ENCODE data around the gene TSPAN14. TPM values are rescaled to one million over a fixed set of nuclear protein-coding genes. Genes with fewer than 3 reads are reported as not detected.

Gene TSPAN14
- polyA plus RNA-seq, 4 donors = 7.4 to 69.4 (median 32.4) TPM

- no peaks in the 10 kb centered on the region for H3K9me3 ChIP-seq (ENCODE audit: control insufficient read depth in 2 of 2, insufficient read depth in 1 of 2, low read depth in 1 of 2, low read length in 1 of 2)
- DNase-seq = no peak
- H3K27me3 ChIP-seq (ENCODE audit: control insufficient read depth in 3 of 3, insufficient read depth in 3 of 3, low read length in 3 of 3) = no peaks in the 10 kb centered on the region
- H3K4me1 ChIP-seq (ENCODE audit: control insufficient read depth in 3 of 3, insufficient read depth in 2 of 3, low read depth in 1 of 3, low read length in 2 of 3) = peaks cover 0 to 42% (median 37%) of the 10 kb centered on the region in 3 donors
- peak overlapping the region in 1 of 3 donors; percentile 94 for H3K27ac ChIP-seq (ENCODE audit: low read depth in 1 of 3, low read length in 2 of 3)
- H3K4me3 ChIP-seq (ENCODE audit: low read depth in 1 of 3, low read length in 3 of 3) = peak overlapping the region in 1 of 3 donors; percentile 16
- FAIRE-seq = no peak
- peaks cover 0 to 45% (median 0%) of the 10 kb centered on the region in 3 donors for H3K36me3 ChIP-seq (ENCODE audit: control insufficient read depth in 3 of 3, insufficient read depth in 2 of 3, low read depth in 1 of 3, low read length in 3 of 3)
- 70 to 78% (median 72%) methylated on average over 10 of the region's 10 CpGs for WGBS, 3 donors
These were observed 12.7 kb downstream of the TSPAN14 start for GRCh38 chr10:80466724-80467326.

GRCh38 chr10:80468002-80468401 is 13.9 kb downstream of the TSPAN14 start:
- 49 to 69% (median 63%) methylated on average over 6 of the region's 6 CpGs for WGBS, 3 donors
- Histone ChIP-seq H3K36me3 (ENCODE audit: control insufficient read depth in 3 of 3, insufficient read depth in 2 of 3, low read depth in 1 of 3, low read length in 3 of 3) (peaks cover 0 to 48% (median 0%) of the 10 kb centered on the region in 3 donors), H3K4me1 (ENCODE audit: control insufficient read depth in 3 of 3, insufficient read depth in 2 of 3, low read depth in 1 of 3, low read length in 2 of 3) (peaks cover 0 to 35% (median 30%) of the 10 kb centered on the region in 3 donors), H3K4me3 (ENCODE audit: low read depth in 1 of 3, low read length in 3 of 3) (no peak overlapping the region), H3K9me3 (ENCODE audit: control insufficient read depth in 2 of 2, insufficient read depth in 1 of 2, low read depth in 1 of 2, low read length in 1 of 2) (no peaks in the 10 kb centered on the region), H3K27me3 (ENCODE audit: control insufficient read depth in 3 of 3, insufficient read depth in 3 of 3, low read length in 3 of 3) (no peaks in the 10 kb centered on the region), H3K27ac (ENCODE audit: low read depth in 1 of 3, low read length in 2 of 3) (peak overlapping the region in 1 of 3 donors; percentile 84)
- DNase-seq (peak in 1 of 2 donors; percentile 45), FAIRE-seq (no peak)

GRCh38 chr10:80468806-80469421 is 14.8 kb downstream of the TSPAN14 start:
- Histone ChIP-seq H3K4me1 (ENCODE audit: control insufficient read depth in 3 of 3, insufficient read depth in 2 of 3, low read depth in 1 of 3, low read length in 2 of 3) (peaks cover 2 to 31% (median 27%) of the 10 kb centered on the region in 3 donors), H3K27ac (ENCODE audit: low read depth in 1 of 3, low read length in 2 of 3) (peak overlapping the region in 2 of 3 donors; percentile 2 to 84), H3K9me3 (ENCODE audit: control insufficient read depth in 2 of 2, insufficient read depth in 1 of 2, low read depth in 1 of 2, low read length in 1 of 2) (no peaks in the 10 kb centered on the region), H3K27me3 (ENCODE audit: control insufficient read depth in 3 of 3, insufficient read depth in 3 of 3, low read length in 3 of 3) (no peaks in the 10 kb centered on the region), H3K4me3 (ENCODE audit: low read depth in 1 of 3, low read length in 3 of 3) (no peak overlapping the region), H3K36me3 (ENCODE audit: control insufficient read depth in 3 of 3, insufficient read depth in 2 of 3, low read depth in 1 of 3, low read length in 3 of 3) (peaks cover 0 to 53% (median 3%) of the 10 kb centered on the region in 3 donors)
- FAIRE-seq = no peak
- WGBS, 3 donors = 44 to 60% (median 44%) methylated on average over 7 of the region's 7 CpGs
- DNase-seq = no peak

GRCh38 chr10:80470266-80470665 is 16.2 kb downstream of the TSPAN14 start:
- 93 to 98% (median 93%) methylated on average over 3 of the region's 3 CpGs for WGBS, 3 donors
- peaks cover 0 to 50% (median 4%) of the 10 kb centered on the region in 3 donors for H3K36me3 ChIP-seq (ENCODE audit: control insufficient read depth in 3 of 3, insufficient read depth in 2 of 3, low read depth in 1 of 3, low read length in 3 of 3)
- no peak overlapping the region for H3K4me3 ChIP-seq (ENCODE audit: low read depth in 1 of 3, low read length in 3 of 3)
- FAIRE-seq (no peak), DNase-seq (no peak)
- H3K27me3 ChIP-seq (ENCODE audit: control insufficient read depth in 3 of 3, insufficient read depth in 3 of 3, low read length in 3 of 3) = no peaks in the 10 kb centered on the region
- no peaks in the 10 kb centered on the region for H3K9me3 ChIP-seq (ENCODE audit: control insufficient read depth in 2 of 2, insufficient read depth in 1 of 2, low read depth in 1 of 2, low read length in 1 of 2)
- H3K27ac ChIP-seq (ENCODE audit: low read depth in 1 of 3, low read length in 2 of 3) = no peak overlapping the region
- H3K4me1 ChIP-seq (ENCODE audit: control insufficient read depth in 3 of 3, insufficient read depth in 2 of 3, low read depth in 1 of 3, low read length in 2 of 3) = peaks cover 2 to 21% (median 18%) of the 10 kb centered on the region in 3 donors

- H3K27ac ChIP-seq (ENCODE audit: low read depth in 1 of 3, low read length in 2 of 3) = peak overlapping the region in 1 of 3 donors; percentile 29
These were observed 16.9 kb downstream of the TSPAN14 start for GRCh38 chr10:80471001-80471400.

GRCh38 chr10:80471715-80472233 is 17.7 kb downstream of the TSPAN14 start:
- H3K4me1 ChIP-seq (ENCODE audit: control insufficient read depth in 3 of 3, insufficient read depth in 2 of 3, low read depth in 1 of 3, low read length in 2 of 3) = peaks cover 2 to 13% (median 10%) of the 10 kb centered on the region in 3 donors
- FAIRE-seq (no peak), DNase-seq (no peak)
- peaks cover 0 to 3% of the 10 kb centered on the region in 2 donors for H3K9me3 ChIP-seq (ENCODE audit: control insufficient read depth in 2 of 2, insufficient read depth in 1 of 2, low read depth in 1 of 2, low read length in 1 of 2)
- no peak overlapping the region for H3K4me3 ChIP-seq (ENCODE audit: low read depth in 1 of 3, low read length in 3 of 3)
- peak overlapping the region in 1 of 3 donors; percentile 43 for H3K27ac ChIP-seq (ENCODE audit: low read depth in 1 of 3, low read length in 2 of 3)
- H3K36me3 ChIP-seq (ENCODE audit: control insufficient read depth in 3 of 3, insufficient read depth in 2 of 3, low read depth in 1 of 3, low read length in 3 of 3) = peaks cover 0 to 58% (median 4%) of the 10 kb centered on the region in 3 donors
- 24 to 55% (median 28%) methylated on average over 4 of the region's 4 CpGs for WGBS, 3 donors
- no peaks in the 10 kb centered on the region for H3K27me3 ChIP-seq (ENCODE audit: control insufficient read depth in 3 of 3, insufficient read depth in 3 of 3, low read length in 3 of 3)

More at GRCh38 chr10:80471001-80471400, 16.9 kb downstream of the TSPAN14 start:
- FAIRE-seq (no peak), DNase-seq (no peak)
- Histone ChIP-seq H3K36me3 (ENCODE audit: control insufficient read depth in 3 of 3, insufficient read depth in 2 of 3, low read depth in 1 of 3, low read length in 3 of 3) (peaks cover 0 to 52% (median 4%) of the 10 kb centered on the region in 3 donors), H3K4me1 (ENCODE audit: control insufficient read depth in 3 of 3, insufficient read depth in 2 of 3, low read depth in 1 of 3, low read length in 2 of 3) (peaks cover 2 to 16% (median 12%) of the 10 kb centered on the region in 3 donors), H3K27me3 (ENCODE audit: control insufficient read depth in 3 of 3, insufficient read depth in 3 of 3, low read length in 3 of 3) (no peaks in the 10 kb centered on the region), H3K4me3 (ENCODE audit: low read depth in 1 of 3, low read length in 3 of 3) (no peak overlapping the region), H3K9me3 (ENCODE audit: control insufficient read depth in 2 of 2, insufficient read depth in 1 of 2, low read depth in 1 of 2, low read length in 1 of 2) (no peaks in the 10 kb centered on the region)
- WGBS, 3 donors = 78 to 89% (median 81%) methylated on average over 3 of the region's 3 CpGs

- H3K36me3 ChIP-seq (ENCODE audit: control insufficient read depth in 3 of 3, insufficient read depth in 2 of 3, low read depth in 1 of 3, low read length in 3 of 3) = peaks cover 0 to 61% (median 4%) of the 10 kb centered on the region in 3 donors
- 59 to 79% (median 65%) methylated on average over 9 of the region's 9 CpGs for WGBS, 3 donors
- no peak overlapping the region for H3K4me3 ChIP-seq (ENCODE audit: low read depth in 1 of 3, low read length in 3 of 3)
- H3K9me3 ChIP-seq (ENCODE audit: control insufficient read depth in 2 of 2, insufficient read depth in 1 of 2, low read depth in 1 of 2, low read length in 1 of 2) = peaks cover 0 to 7% of the 10 kb centered on the region in 2 donors
- DNase-seq (no peak), FAIRE-seq (no peak)
- peaks cover 2 to 12% (median 5%) of the 10 kb centered on the region in 3 donors for H3K4me1 ChIP-seq (ENCODE audit: control insufficient read depth in 3 of 3, insufficient read depth in 2 of 3, low read depth in 1 of 3, low read length in 2 of 3)
- H3K27ac ChIP-seq (ENCODE audit: low read depth in 1 of 3, low read length in 2 of 3) = no peak overlapping the region
- H3K27me3 ChIP-seq (ENCODE audit: control insufficient read depth in 3 of 3, insufficient read depth in 3 of 3, low read length in 3 of 3) = no peaks in the 10 kb centered on the region
These were observed 18.4 kb downstream of the TSPAN14 start for GRCh38 chr10:80472234-80473095.

Data from small intestine (tissue), 7 donors.